LNCAP (cell line): ENCODE measurements around the gene LAMB2.

Experiments used
- CTCF ChIP-seq: fragments of 450-650 bp; IDR thresholded peaks from 2 replicates; pipeline ENCODE4 v1.5.1; 2017; ENCODE audit warnings: mild to moderate bottlenecking

The LAMB2 gene

GRCh38 chr3:49123687-49124086 lies 9.2 kb downstream of the LAMB2 start:
- TF ChIP-seq CTCF = no peak

GRCh38 chr3:49122886-49123545 lies 9.8 kb downstream of the LAMB2 start:
- no peak for TF ChIP-seq CTCF

GRCh38 chr3:49122451-49122850 lies 10.4 kb downstream of the LAMB2 start:
- TF ChIP-seq CTCF = no peak

GRCh38 chr3:49122022-49122421 lies 10.8 kb downstream of the LAMB2 start:
- no peak for TF ChIP-seq CTCF

GRCh38 chr3:49121132-49121736 lies 11.6 kb downstream of the LAMB2 start:
- TF ChIP-seq CTCF = no peak

GRCh38 chr3:49120438-49121131 lies 12.3 kb downstream of the LAMB2 start, which contains the start of gene USP19:
Gene USP19, minus strand, starts transcription at chr3:49120823. Its CDS starts 1,678 bp downstream, at chr3:49119145.
- no peak for TF ChIP-seq CTCF

GRCh38 chr3:49120096-49120437 lies 12.8 kb downstream of the LAMB2 start:
- TF ChIP-seq CTCF = no peak
